ENCODE data around the gene SIGLEC12.

DNA sequence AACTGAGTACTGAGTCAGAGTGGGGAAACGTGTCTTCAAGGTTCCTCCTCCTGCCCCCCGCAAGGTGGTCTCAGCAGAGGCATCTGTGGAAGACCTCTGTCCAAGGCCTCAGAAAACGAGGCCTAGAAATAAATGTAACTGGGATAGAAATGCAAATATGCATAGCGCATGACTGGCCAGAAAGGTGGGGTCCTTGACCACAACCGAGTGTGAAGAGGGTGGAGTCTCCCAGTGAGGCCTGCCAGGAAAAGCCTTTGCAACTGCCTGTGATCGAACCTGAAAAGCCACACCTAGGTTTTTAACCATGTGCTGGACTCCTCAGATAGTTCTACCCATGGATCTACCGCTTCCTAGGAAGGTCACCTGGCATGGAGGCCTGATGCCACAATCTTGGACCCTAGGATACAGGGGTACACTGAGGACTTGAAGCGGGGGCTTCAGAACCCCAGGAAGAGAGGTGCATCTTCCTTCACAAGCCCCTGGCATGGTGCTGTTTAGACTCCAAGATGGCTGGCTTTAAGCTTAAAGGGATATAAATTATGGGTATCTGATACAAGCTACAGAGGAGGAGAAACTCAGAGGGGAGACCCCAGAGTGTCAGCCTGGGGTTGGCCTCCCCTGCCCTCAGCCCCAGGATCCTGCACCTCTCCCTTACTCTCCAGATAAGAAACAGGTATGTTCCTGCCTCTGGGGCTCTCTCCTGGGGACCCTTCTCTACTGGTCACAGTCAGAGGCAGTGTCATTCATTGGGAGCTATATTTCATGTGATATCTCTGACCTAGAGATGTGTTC, 48.1 kb upstream of the SIGLEC12 start:
- TF ChIP-seq POLR2A (IDR thresholded peaks at IDR 0.05) (no peak), POLR2AphosphoS5 (IDR thresholded peaks at IDR 0.05) (peak in 1 of 3 donors; percentile 21)
- TF ChIP-seq, protein P1, sequence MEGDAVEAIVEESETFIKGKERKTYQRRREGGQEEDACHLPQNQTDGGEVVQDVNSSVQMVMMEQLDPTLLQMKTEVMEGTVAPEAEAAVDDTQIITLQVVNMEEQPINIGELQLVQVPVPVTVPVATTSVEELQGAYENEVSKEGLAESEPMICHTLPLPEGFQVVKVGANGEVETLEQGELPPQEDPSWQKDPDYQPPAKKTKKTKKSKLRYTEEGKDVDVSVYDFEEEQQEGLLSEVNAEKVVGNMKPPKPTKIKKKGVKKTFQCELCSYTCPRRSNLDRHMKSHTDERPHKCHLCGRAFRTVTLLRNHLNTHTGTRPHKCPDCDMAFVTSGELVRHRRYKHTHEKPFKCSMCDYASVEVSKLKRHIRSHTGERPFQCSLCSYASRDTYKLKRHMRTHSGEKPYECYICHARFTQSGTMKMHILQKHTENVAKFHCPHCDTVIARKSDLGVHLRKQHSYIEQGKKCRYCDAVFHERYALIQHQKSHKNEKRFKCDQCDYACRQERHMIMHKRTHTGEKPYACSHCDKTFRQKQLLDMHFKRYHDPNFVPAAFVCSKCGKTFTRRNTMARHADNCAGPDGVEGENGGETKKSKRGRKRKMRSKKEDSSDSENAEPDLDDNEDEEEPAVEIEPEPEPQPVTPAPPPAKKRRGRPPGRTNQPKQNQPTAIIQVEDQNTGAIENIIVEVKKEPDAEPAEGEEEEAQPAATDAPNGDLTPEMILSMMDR (IDR thresholded peaks at IDR 0.05 in 8 of 11, conservative IDR thresholded peaks at IDR 0.05 in 3 of 11), result no peak
